Left ventricle myocardium inferior (tissue), 1 donor: ENCODE measurements around the gene CDK5RAP1. TPM values are rescaled to one million over a fixed set of nuclear protein-coding genes. Genes with fewer than 3 reads are reported as not detected.

Experiments
- DNase-seq: peaks from one replicate; pipeline ENCODE4 v3.0.0-alpha.2; 2020
- H3K27ac ChIP-seq: fragments of 200-600 bp; replicated peaks from 2 replicates; pipeline ENCODE4 v1.8.0; 2021
- H3K27me3 ChIP-seq: fragments of 200-600 bp; 2 replicates; pipeline ENCODE4 v1.8.0; 2021; ENCODE audit warnings: low read depth
- H3K36me3 ChIP-seq: fragments of 200-600 bp; 2 replicates; pipeline ENCODE4 v1.8.0; 2021
- H3K4me1 ChIP-seq: fragments of 200-600 bp; 2 replicates; pipeline ENCODE4 v1.8.0; 2021
- H3K4me3 ChIP-seq: fragments of 200-600 bp; 2 replicates; pipeline ENCODE4 v1.8.0; 2021; ENCODE audit warnings: mild to moderate bottlenecking, moderate library complexity
- H3K9me3 ChIP-seq: fragments of 200-600 bp; replicated peaks from 2 replicates; pipeline ENCODE4 v1.8.0; 2021
- intact Hi-C: fragments of 100-400 bp; cut with micrococcal nuclease; formaldehyde crosslinking; loops from one replicate; pipeline ENCODE4 v1.11.0; 2022
- long read RNA-seq: library from polyadenylated mRNA; unstranded; transcript quantifications from one replicate; pipeline ENCODE4 v2.0.0, GENCODE V29; 2021
- total RNA-seq: library from RNA; stranded (reverse); fragmentation: NEBNext Ultra II Directional; extraction: Animal tissue kit (Norgen Biotek cat#: 25700); gene quantifications from one replicate; pipeline ENCODE4 v1.2.1, GENCODE V29; 2021
- TF ChIP-seq, protein P1 (sequence below): fragments of 200-600 bp; IDR thresholded peaks from 2 replicates; pipeline ENCODE4 v1.8.0; 2021; ENCODE audit warnings: antibody characterized with exemption, mild to moderate bottlenecking, borderline replicate concordance
- donor health status: DM: no; HTN: yes; CAD: no; lungs with severe emphysema.

The CDK5RAP1 gene, protein sequence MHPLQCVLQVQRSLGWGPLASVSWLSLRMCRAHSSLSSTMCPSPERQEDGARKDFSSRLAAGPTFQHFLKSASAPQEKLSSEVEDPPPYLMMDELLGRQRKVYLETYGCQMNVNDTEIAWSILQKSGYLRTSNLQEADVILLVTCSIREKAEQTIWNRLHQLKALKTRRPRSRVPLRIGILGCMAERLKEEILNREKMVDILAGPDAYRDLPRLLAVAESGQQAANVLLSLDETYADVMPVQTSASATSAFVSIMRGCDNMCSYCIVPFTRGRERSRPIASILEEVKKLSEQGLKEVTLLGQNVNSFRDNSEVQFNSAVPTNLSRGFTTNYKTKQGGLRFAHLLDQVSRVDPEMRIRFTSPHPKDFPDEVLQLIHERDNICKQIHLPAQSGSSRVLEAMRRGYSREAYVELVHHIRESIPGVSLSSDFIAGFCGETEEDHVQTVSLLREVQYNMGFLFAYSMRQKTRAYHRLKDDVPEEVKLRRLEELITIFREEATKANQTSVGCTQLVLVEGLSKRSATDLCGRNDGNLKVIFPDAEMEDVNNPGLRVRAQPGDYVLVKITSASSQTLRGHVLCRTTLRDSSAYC
- total RNA-seq, result 19.9 TPM
- long read RNA-seq, transcript CDK5RAP1-202 (14 exons, 2,122 nt), result major isoform, 33 of 50 reads
- long read RNA-seq, partial matches to known transcripts, result 1 of 50 reads
- long read RNA-seq, other reads (novel, unspliced or antisense), result 16 of 50 reads

DNA sequence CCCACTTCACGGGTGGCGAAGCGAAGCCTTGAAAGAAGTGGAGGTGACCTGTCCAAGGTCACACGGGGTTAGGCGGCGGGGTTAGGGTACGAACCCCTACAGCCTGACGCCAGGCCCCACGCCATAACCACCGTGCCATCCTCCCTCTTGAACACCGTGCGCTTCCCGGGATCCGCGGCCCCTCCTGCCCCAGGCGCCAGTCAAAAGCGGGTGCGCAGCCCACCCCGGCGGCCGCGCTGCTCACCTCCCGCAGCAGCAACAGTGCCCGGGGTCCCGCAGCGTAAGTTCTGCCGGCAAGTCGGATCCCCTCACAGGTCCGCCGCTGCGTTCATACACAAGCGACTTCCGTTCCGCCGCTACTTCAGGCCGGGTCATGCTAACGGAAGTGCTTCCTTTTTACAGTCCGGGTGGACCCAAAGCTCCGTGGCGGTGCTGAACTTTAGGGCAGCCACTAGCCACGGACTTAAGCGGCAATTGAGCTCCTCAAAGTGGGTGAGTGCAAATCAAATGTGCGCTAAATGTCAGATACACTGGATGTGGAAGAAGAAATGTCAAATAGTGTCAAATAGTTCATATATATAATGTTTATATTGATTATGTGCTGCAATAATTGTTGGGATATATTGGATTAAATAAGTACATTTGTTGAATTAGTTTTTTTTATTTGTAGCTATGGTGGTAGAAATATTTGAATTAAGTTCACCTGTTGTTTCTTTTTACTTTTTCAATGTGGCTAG, at the start of gene CDK5RAP1:
CDK5RAP1 (minus strand) TSS at position 336 of the 737 bp plus-strand sequence. CDS start 4,455 bp downstream, outside the sequence.
- DNase-seq, result peak; percentile 84
- H3K4me1 ChIP-seq, result peaks cover 42% of the 10 kb centered on the region
- peaks cover 21% of the 10 kb centered on the region for H3K36me3 ChIP-seq
- H3K9me3 ChIP-seq, result no peaks in the 10 kb centered on the region
- peak within 1 kb of the TSS; percentile 77 for H3K27ac ChIP-seq
- TF ChIP-seq, protein P1, sequence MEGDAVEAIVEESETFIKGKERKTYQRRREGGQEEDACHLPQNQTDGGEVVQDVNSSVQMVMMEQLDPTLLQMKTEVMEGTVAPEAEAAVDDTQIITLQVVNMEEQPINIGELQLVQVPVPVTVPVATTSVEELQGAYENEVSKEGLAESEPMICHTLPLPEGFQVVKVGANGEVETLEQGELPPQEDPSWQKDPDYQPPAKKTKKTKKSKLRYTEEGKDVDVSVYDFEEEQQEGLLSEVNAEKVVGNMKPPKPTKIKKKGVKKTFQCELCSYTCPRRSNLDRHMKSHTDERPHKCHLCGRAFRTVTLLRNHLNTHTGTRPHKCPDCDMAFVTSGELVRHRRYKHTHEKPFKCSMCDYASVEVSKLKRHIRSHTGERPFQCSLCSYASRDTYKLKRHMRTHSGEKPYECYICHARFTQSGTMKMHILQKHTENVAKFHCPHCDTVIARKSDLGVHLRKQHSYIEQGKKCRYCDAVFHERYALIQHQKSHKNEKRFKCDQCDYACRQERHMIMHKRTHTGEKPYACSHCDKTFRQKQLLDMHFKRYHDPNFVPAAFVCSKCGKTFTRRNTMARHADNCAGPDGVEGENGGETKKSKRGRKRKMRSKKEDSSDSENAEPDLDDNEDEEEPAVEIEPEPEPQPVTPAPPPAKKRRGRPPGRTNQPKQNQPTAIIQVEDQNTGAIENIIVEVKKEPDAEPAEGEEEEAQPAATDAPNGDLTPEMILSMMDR, result no peak
- intact Hi-C loops, result no loop called here
- peak within 1 kb of the TSS; percentile 92 for H3K4me3 ChIP-seq
- no peaks in the 10 kb centered on the region for H3K27me3 ChIP-seq

DNA sequence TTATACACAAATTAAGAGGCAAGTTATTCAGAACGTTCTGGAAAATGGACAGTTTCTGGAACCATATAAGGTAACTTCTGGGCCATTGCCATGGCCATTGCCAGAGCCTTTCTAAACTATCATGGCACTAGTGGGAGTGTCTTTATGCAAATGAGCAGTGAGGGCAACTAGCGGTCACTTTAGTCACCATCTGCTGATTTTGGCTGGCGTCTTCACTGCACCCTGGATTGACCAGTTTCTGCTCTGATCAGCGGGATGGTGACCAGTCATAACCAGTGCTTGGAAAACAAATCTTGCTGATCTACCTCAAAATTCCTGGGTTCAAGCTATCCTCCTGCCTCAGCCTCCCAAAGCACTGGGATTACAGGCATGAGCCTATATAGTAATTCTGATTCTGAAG, 49.5 kb upstream of the CDK5RAP1 start:
- TF ChIP-seq, protein P1, result no peak

DNA sequence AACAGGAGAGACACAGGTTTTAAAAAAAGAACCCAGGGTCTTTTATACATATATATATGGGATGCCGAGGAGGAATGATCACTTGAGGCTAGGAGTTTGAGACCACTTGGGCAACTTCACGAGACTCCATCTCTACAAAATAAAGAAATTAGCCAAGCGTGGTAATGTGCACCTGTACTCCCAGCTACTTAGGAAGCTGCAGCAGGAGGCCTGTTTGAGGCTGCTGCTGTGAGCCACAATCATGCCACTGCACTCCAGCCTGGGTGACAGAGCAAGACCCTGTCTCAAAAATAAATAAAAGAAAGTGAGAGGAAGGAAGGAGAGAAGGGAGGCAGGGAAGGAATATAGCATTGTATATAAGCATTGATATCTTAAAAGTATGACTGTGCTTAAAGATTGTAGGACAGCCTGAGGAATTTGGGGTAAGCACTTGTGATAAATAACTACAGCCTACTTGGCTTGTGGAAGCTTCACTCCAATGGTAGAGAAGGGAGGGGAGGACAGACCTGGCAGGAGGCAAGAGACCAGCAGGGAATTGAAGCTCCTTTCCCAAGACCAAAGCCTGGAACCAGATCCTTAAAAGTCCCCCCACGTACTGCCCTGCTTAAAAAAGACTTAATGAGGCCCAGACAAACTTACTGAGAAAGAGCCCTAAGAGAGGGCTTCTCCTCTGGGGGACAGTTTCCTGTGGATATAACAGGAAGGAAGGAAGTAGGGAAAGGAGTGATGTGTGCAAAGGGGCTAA, 44.7 kb upstream of the CDK5RAP1 start:
- TF ChIP-seq, protein P1, result no peak
- Histone ChIP-seq H3K9me3 (no peaks in the 10 kb centered on the region), H3K4me1 (peaks cover 34% of the 10 kb centered on the region), H3K36me3 (no peaks in the 10 kb centered on the region), H3K27ac (no peak overlapping the region), H3K4me3 (no peak overlapping the region), H3K27me3 (no peaks in the 10 kb centered on the region)
- DNase-seq, result no peak
- intact Hi-C loops, result no loop called here

More for the DNA sequence above, 49.5 kb upstream of the CDK5RAP1 start:
- H3K27ac ChIP-seq, result no peak overlapping the region
- H3K4me1 ChIP-seq, result no peaks in the 10 kb centered on the region
- no peaks in the 10 kb centered on the region for H3K9me3 ChIP-seq
- DNase-seq, result no peak
- H3K4me3 ChIP-seq, result no peak overlapping the region
- intact Hi-C loops, result no loop called here
- no peaks in the 10 kb centered on the region for H3K36me3 ChIP-seq
- no peaks in the 10 kb centered on the region for H3K27me3 ChIP-seq

DNA sequence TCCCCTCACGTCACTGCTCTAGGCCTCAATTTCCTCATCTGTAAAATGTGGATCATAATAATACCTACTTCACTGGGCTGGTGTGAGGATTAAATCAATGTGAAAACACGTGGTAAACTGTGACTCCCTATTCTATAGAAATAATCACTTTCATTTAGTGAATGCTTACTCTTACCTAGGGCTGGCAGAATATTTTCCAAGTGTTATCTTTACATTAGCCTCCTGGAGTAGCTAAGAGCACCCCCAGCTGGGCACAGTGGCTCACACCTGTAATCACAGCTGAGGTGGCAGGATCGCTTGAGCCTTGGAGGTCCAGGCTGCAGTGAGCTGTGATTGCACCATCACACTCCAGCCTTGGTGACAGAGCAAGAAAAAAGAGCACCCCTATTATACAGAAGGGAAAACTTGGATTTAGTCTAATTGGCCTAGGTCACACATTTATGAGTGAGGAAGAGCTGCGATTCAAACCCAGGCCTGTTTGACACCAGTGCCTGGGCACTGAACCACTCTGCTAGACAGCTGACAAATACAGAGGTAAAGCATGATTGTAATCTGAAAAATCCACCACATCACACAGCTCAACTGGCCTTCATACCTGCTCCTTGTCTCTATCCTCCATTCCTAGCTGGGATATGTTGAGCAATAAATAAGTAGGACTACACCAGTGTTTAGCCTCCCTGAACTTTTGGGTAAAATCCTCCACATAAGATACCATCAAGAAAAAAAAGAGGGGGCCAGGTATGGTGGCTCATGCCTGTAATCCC, 43.7 kb upstream of the CDK5RAP1 start:
- intact Hi-C loops, result no loop called here
- peak overlapping the region; percentile 91 for H3K27ac ChIP-seq
- H3K4me1 ChIP-seq, result peaks cover 42% of the 10 kb centered on the region
- H3K4me3 ChIP-seq, result peak overlapping the region; percentile 77
- TF ChIP-seq, protein P1, result peak; percentile 61
- no peaks in the 10 kb centered on the region for H3K27me3 ChIP-seq
- H3K9me3 ChIP-seq, result no peaks in the 10 kb centered on the region
- DNase-seq, result peak; percentile 31
- H3K36me3 ChIP-seq, result no peaks in the 10 kb centered on the region
